HepG2 (cell line): Measurements from ENCODE around the gene KANSL1. TPM values are rescaled to one million over a fixed set of nuclear protein-coding genes. Genes with fewer than 3 reads are reported as not detected.

ENCODE experiments used
- BORCS8-MEF2B ChIP-seq: sonication (generic); formaldehyde crosslinking; IDR thresholded peaks from 2 replicates; pipeline ENCODE4 v1.8.0; 2022; ENCODE audit warnings: mild to moderate bottlenecking, missing genetic modification reagents
- DNMT1 ChIP-seq: sonication (generic); formaldehyde crosslinking; IDR thresholded peaks from 2 replicates; pipeline ENCODE4 v1.5.1; 2020; ENCODE audit warnings: mild to moderate bottlenecking, missing genetic modification reagents
- HDAC1 ChIP-seq: sonication (generic); formaldehyde crosslinking; IDR thresholded peaks from 2 replicates; pipeline ENCODE4 v1.5.1; 2020; ENCODE audit warnings: mild to moderate bottlenecking, missing genetic modification reagents
- HNRNPK ChIP-seq: fragments of 200-400 bp; formaldehyde crosslinking; IDR thresholded peaks from 2 replicates; pipeline ENCODE4 v1.6.1; 2018; ENCODE audit warnings: low read length, low read depth, moderate library complexity, mild to moderate bottlenecking; ENCODE audit not compliant: poor library complexity, severe bottlenecking
- KDM1A ChIP-seq: IDR thresholded peaks from 2 replicates; pipeline ENCODE4 v1.6.1; 2016; ENCODE audit warnings: missing compliant biosample characterization
- KDM2A ChIP-seq: sonication (generic); formaldehyde crosslinking; IDR thresholded peaks from 2 replicates; pipeline ENCODE4 v1.4.0; 2020; ENCODE audit warnings: low read depth, missing genetic modification reagents, borderline replicate concordance
- NFIC ChIP-seq: IDR thresholded peaks from 2 replicates; pipeline ENCODE4 v1.6.1; 2012; ENCODE audit warnings: mild to moderate bottlenecking, low read length, inconsistent platforms
- NKX3-1 ChIP-seq: sonication (generic); formaldehyde crosslinking; IDR thresholded peaks from 2 replicates; pipeline ENCODE4 v1.5.0; 2020; ENCODE audit warnings: missing genetic modification reagents
- PCBP2 ChIP-seq: fragments of 200-400 bp; formaldehyde crosslinking; optimal IDR thresholded peaks from 2 replicates; pipeline ENCODE3; 2018; ENCODE audit warnings: low read length, low read depth; ENCODE audit not compliant: poor library complexity, severe bottlenecking
- POLR2G ChIP-seq: fragments of 200-400 bp; formaldehyde crosslinking; IDR thresholded peaks from 2 replicates; pipeline ENCODE4 v1.6.1; 2018; ENCODE audit warnings: mild to moderate bottlenecking, low read depth, low read length, moderate library complexity
- REXO4 ChIP-seq: sonication (generic); formaldehyde crosslinking; IDR thresholded peaks from 2 replicates; pipeline ENCODE4 v1.8.0; 2022; ENCODE audit warnings: missing genetic modification reagents, mild to moderate bottlenecking, borderline replicate concordance
- ZFAT ChIP-seq: sonication (generic); formaldehyde crosslinking; conservative IDR thresholded peaks from 2 replicates; pipeline ENCODE4 v1.8.1; 2023; ENCODE audit warnings: missing genetic modification reagents, inconsistent platforms
- ZNF367 ChIP-seq: sonication (generic); formaldehyde crosslinking; IDR thresholded peaks from 2 replicates; pipeline ENCODE4 v1.4.0; 2020; ENCODE audit warnings: missing genetic modification reagents, borderline replicate concordance
- ZNF605 ChIP-seq: sonication (generic); formaldehyde crosslinking; IDR thresholded peaks from 2 replicates; pipeline ENCODE4 v1.8.0; 2022; ENCODE audit warnings: mild to moderate bottlenecking, missing genetic modification reagents
- polyA plus RNA-seq, 8 experiments: library from polyadenylated mRNA; depleted of rRNA in 3 of 8; stranded (reverse) in 7 of 8; unstranded in 1 of 8; fragments of >200 nt; fragmentation: Illumina TruSeq in 4 of 8; extraction: Trizol in 4 of 8; gene quantifications; 2 replicates each; pipeline versions ENCODE4 v1.2.1 to v1.2.3, GENCODE V29; 2011 to 2016; ENCODE audit warnings: low read depth in 4 of 8, missing spikeins in 1 of 8, mixed read lengths in 1 of 8; ENCODE audit not compliant: insufficient read depth in 1 of 8
- total RNA-seq, 5 experiments: library from RNA; depleted of rRNA; stranded (reverse); fragments of >200 nt; fragmentation: Illumina TruSeq; extraction: Trizol; gene quantifications; 2 replicates each; pipeline ENCODE4 v1.2.3, GENCODE V29; 2016; ENCODE audit warnings: low read depth in 1 of 5
- TF ChIP-seq, protein P1 (sequence below): sonication (generic); formaldehyde crosslinking; IDR thresholded peaks from 2 replicates; pipeline ENCODE4 v1.4.0; 2020; ENCODE audit warnings: mild to moderate bottlenecking, missing genetic modification reagents
- TF ChIP-seq, protein P2 (sequence below): sonication (generic); formaldehyde crosslinking; conservative IDR thresholded peaks from 2 replicates; pipeline ENCODE4 v1.4.0; 2020; ENCODE audit warnings: missing genetic modification reagents
- TF ChIP-seq, protein P3 (sequence below): sonication (generic); formaldehyde crosslinking; IDR thresholded peaks from 2 replicates; pipeline ENCODE4 v1.4.0; 2020; ENCODE audit warnings: missing genetic modification reagents
- TF ChIP-seq, protein P4 (sequence below): IDR thresholded peaks from 2 replicates; pipeline ENCODE4 v1.6.1; 2018; ENCODE audit warnings: missing genetic modification reagents

KANSL1 gene
- total and polyA plus RNA-seq, 2 of the 13 experiments (the other 11 are each of a cell fraction or from before 2014, with no cell fraction given), result 24.0 to 59.6 TPM

DNA sequence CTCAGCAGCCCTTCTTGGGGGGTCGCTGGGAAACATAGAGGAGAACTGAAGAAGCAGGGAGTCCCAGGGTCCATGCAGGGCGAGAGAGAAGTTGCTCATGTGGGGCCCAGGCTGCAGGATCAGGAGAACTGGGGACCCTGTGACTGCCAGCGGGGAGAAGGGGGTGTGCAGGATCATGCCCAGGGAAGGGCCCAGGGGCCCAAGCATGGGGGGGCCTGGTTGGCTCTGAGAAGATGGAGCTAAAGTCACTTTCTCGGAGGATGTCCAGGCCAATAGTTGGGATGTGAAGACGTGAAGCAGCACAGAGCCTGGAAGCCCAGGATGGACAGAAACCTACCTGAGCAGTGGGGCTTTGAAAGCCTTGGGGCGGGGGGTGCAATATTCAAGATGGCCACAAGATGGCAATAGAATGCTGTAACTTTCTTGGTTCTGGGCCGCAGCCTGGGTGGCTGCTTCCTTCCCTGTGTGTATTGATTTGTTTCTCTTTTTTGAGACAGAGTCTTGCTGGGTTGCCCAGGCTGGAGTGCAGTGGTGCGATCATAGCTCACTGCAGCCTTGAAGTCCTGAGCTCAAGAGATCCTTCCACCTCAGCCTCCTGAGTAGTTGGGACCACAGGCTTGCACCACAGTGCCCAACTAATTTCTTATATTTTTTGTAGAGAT lies 190.8 kb downstream of the KANSL1 start (continued):
- TF ChIP-seq ZFAT (no peak), ZNF367 (CRISPR knock-in tag) (no peak), DNMT1 (peak; percentile 71; the same call in 1 of the 2 replicates), NKX3-1 (CRISPR knock-in tag) (no peak), BORCS8-MEF2B (CRISPR knock-in tag) (no peak), REXO4 (CRISPR knock-in tag) (no peak), HNRNPK (no peak), KDM2A (peak; percentile 15; the same call in 1 of the 2 replicates), KDM1A (CRISPR knock-in tag) (peak; percentile 43; the same call in 1 of the 2 replicates), PCBP2 (no peak), HDAC1 (CRISPR knock-in tag) (peak; percentile 8; the same call in 1 of the 2 replicates), ZNF605 (CRISPR knock-in tag) (no peak; the same call in 1 of the 2 replicates), NFIC (no peak), POLR2G (no peak)
- TF ChIP-seq, protein P1, sequence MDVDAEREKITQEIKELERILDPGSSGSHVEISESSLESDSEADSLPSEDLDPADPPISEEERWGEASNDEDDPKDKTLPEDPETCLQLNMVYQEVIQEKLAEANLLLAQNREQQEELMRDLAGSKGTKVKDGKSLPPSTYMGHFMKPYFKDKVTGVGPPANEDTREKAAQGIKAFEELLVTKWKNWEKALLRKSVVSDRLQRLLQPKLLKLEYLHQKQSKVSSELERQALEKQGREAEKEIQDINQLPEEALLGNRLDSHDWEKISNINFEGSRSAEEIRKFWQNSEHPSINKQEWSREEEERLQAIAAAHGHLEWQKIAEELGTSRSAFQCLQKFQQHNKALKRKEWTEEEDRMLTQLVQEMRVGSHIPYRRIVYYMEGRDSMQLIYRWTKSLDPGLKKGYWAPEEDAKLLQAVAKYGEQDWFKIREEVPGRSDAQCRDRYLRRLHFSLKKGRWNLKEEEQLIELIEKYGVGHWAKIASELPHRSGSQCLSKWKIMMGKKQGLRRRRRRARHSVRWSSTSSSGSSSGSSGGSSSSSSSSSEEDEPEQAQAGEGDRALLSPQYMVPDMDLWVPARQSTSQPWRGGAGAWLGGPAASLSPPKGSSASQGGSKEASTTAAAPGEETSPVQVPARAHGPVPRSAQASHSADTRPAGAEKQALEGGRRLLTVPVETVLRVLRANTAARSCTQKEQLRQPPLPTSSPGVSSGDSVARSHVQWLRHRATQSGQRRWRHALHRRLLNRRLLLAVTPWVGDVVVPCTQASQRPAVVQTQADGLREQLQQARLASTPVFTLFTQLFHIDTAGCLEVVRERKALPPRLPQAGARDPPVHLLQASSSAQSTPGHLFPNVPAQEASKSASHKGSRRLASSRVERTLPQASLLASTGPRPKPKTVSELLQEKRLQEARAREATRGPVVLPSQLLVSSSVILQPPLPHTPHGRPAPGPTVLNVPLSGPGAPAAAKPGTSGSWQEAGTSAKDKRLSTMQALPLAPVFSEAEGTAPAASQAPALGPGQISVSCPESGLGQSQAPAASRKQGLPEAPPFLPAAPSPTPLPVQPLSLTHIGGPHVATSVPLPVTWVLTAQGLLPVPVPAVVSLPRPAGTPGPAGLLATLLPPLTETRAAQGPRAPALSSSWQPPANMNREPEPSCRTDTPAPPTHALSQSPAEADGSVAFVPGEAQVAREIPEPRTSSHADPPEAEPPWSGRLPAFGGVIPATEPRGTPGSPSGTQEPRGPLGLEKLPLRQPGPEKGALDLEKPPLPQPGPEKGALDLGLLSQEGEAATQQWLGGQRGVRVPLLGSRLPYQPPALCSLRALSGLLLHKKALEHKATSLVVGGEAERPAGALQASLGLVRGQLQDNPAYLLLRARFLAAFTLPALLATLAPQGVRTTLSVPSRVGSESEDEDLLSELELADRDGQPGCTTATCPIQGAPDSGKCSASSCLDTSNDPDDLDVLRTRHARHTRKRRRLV (CRISPR knock-in tag), result peak; percentile 74; the same call in 1 of the 2 replicates
- TF ChIP-seq, protein P2, sequence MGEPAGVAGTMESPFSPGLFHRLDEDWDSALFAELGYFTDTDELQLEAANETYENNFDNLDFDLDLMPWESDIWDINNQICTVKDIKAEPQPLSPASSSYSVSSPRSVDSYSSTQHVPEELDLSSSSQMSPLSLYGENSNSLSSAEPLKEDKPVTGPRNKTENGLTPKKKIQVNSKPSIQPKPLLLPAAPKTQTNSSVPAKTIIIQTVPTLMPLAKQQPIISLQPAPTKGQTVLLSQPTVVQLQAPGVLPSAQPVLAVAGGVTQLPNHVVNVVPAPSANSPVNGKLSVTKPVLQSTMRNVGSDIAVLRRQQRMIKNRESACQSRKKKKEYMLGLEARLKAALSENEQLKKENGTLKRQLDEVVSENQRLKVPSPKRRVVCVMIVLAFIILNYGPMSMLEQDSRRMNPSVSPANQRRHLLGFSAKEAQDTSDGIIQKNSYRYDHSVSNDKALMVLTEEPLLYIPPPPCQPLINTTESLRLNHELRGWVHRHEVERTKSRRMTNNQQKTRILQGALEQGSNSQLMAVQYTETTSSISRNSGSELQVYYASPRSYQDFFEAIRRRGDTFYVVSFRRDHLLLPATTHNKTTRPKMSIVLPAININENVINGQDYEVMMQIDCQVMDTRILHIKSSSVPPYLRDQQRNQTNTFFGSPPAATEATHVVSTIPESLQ, result no peak; the same call in 1 of the 2 replicates
- TF ChIP-seq, protein P3, sequence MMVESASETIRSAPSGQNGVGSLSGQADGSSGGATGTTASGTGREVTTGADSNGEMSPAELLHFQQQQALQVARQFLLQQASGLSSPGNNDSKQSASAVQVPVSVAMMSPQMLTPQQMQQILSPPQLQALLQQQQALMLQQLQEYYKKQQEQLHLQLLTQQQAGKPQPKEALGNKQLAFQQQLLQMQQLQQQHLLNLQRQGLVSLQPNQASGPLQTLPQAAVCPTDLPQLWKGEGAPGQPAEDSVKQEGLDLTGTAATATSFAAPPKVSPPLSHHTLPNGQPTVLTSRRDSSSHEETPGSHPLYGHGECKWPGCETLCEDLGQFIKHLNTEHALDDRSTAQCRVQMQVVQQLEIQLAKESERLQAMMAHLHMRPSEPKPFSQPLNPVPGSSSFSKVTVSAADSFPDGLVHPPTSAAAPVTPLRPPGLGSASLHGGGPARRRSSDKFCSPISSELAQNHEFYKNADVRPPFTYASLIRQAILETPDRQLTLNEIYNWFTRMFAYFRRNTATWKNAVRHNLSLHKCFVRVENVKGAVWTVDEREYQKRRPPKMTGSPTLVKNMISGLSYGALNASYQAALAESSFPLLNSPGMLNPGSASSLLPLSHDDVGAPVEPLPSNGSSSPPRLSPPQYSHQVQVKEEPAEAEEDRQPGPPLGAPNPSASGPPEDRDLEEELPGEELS, result peak; percentile 49; the same call in 1 of the 2 replicates
- TF ChIP-seq, protein P4, sequence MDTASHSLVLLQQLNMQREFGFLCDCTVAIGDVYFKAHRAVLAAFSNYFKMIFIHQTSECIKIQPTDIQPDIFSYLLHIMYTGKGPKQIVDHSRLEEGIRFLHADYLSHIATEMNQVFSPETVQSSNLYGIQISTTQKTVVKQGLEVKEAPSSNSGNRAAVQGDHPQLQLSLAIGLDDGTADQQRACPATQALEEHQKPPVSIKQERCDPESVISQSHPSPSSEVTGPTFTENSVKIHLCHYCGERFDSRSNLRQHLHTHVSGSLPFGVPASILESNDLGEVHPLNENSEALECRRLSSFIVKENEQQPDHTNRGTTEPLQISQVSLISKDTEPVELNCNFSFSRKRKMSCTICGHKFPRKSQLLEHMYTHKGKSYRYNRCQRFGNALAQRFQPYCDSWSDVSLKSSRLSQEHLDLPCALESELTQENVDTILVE (CRISPR knock-in tag), result no peak
